ENCODE measurements around the gene TSPAN4.

The TSPAN4 gene

GRCh38 chr11:911890-912219, 69.2 kb downstream of the TSPAN4 start:
- TF ChIP-seq TCF4 (CRISPR knock-in tag; IDR thresholded peaks at IDR 0.05; ENCODE audit: borderline replicate concordance) = no peak
- no peak for TF ChIP-seq TOX (CRISPR knock-in tag; IDR thresholded peaks at IDR 0.05; ENCODE audit: borderline replicate concordance)
- TF ChIP-seq BACH2 (CRISPR knock-in tag; IDR thresholded peaks at IDR 0.05; ENCODE audit: borderline replicate concordance) = no peak
- no peak for TF ChIP-seq TSHZ2 (CRISPR knock-in tag; IDR thresholded peaks at IDR 0.05)
- TF ChIP-seq ZNF70 (CRISPR knock-in tag; IDR thresholded peaks at IDR 0.05) = no peak
- no peak for TF ChIP-seq PPARA (CRISPR knock-in tag; IDR thresholded peaks at IDR 0.05; ENCODE audit: borderline replicate concordance)
- TF ChIP-seq RARB (CRISPR knock-in tag; IDR thresholded peaks at IDR 0.05) = no peak
- TF ChIP-seq OSR1 (CRISPR knock-in tag; IDR thresholded peaks at IDR 0.05) = no peak
- TF ChIP-seq CSRNP3 (CRISPR knock-in tag; IDR thresholded peaks at IDR 0.05) = no peak
- TF ChIP-seq ZC3H10 (CRISPR knock-in tag; IDR thresholded peaks at IDR 0.05) = no peak
- no peak for ATAC-seq

GRCh38 chr11:912266-912665, 69.6 kb downstream of the TSPAN4 start:
- no peak for ATAC-seq
- no peak for TF ChIP-seq PATZ1 (CRISPR knock-in tag; IDR thresholded peaks at IDR 0.05; ENCODE audit: borderline replicate concordance)
- TF ChIP-seq GLIS3 (CRISPR knock-in tag; IDR thresholded peaks at IDR 0.05) = no peak
- no peak for TF ChIP-seq RARB (CRISPR knock-in tag; IDR thresholded peaks at IDR 0.05)
- TF ChIP-seq ZNF565 (CRISPR knock-in tag; conservative IDR thresholded peaks at IDR 0.05; ENCODE audit: low read depth) = no peak

GRCh38 chr11:913043-913442, 70.4 kb downstream of the TSPAN4 start:
- ATAC-seq = no peak
- TF ChIP-seq TCF4 (CRISPR knock-in tag; IDR thresholded peaks at IDR 0.05; ENCODE audit: borderline replicate concordance) = no peak

- TF ChIP-seq ZC3H10 (CRISPR knock-in tag; IDR thresholded peaks at IDR 0.05) (no peak), ISL1 (CRISPR knock-in tag; IDR thresholded peaks at IDR 0.05) (no peak), GLIS3 (CRISPR knock-in tag; IDR thresholded peaks at IDR 0.05) (no peak), TCF4 (CRISPR knock-in tag; IDR thresholded peaks at IDR 0.05; ENCODE audit: borderline replicate concordance) (no peak), ZFP3 (CRISPR knock-in tag; IDR thresholded peaks at IDR 0.05) (no peak), RARB (CRISPR knock-in tag; IDR thresholded peaks at IDR 0.05) (no peak), CSDC2 (CRISPR knock-in tag; IDR thresholded peaks at IDR 0.05) (no peak), CREB5 (CRISPR knock-in tag; IDR thresholded peaks at IDR 0.05; ENCODE audit: low read depth) (no peak), ZNF565 (CRISPR knock-in tag; conservative IDR thresholded peaks at IDR 0.05; ENCODE audit: low read depth) (no peak), OSR1 (CRISPR knock-in tag; IDR thresholded peaks at IDR 0.05) (no peak), PATZ1 (CRISPR knock-in tag; IDR thresholded peaks at IDR 0.05; ENCODE audit: borderline replicate concordance) (no peak), POU6F1 (CRISPR knock-in tag; IDR thresholded peaks at IDR 0.05; ENCODE audit: borderline replicate concordance, low read depth) (no peak), SNAI2 (CRISPR knock-in tag; IDR thresholded peaks at IDR 0.05) (no peak), ARNTL (CRISPR knock-in tag; IDR thresholded peaks at IDR 0.05; ENCODE audit: borderline replicate concordance, low read depth) (no peak), BACH2 (CRISPR knock-in tag; IDR thresholded peaks at IDR 0.05; ENCODE audit: borderline replicate concordance) (no peak), CSRNP3 (CRISPR knock-in tag; IDR thresholded peaks at IDR 0.05) (no peak), TOX (CRISPR knock-in tag; IDR thresholded peaks at IDR 0.05; ENCODE audit: borderline replicate concordance) (no peak), ZNF70 (CRISPR knock-in tag; IDR thresholded peaks at IDR 0.05) (no peak), ESRRG (CRISPR knock-in tag; IDR thresholded peaks at IDR 0.05) (no peak), ZNF8 (CRISPR knock-in tag; IDR thresholded peaks at IDR 0.05) (no peak)
- no peak for ATAC-seq
Measured at GRCh38 chr11:914204-914603, 71.6 kb downstream of the TSPAN4 start.
